DMS53 treated with DMSO at 0.1 percent for 48 hours (cell line): ENCODE measurements around the gene ADORA2B.
A peak's percentile ranks its signal among the peaks of the same experiment; 100 is the strongest.
"Not testable (repeated sequence)": the region's sequence is repeated elsewhere in the genome, so short reads cannot be mapped to it uniquely, and the experiment has no call there.

ENCODE experiments used
- DNase-seq: peaks from one replicate; lab custom pipeline; 2025; ENCODE audit not compliant: unreplicated experiment; lab: John Stamatoyannopoulos, UW

ADORA2B gene

GRCh38 chr17:15944759-15945526 is at the start of gene ADORA2B:
Gene ADORA2B, plus strand, starts transcription at chr17:15945130. Its CDS starts 119 bp downstream, at chr17:15945249.
- peak; percentile 24 for DNase-seq

DNA sequence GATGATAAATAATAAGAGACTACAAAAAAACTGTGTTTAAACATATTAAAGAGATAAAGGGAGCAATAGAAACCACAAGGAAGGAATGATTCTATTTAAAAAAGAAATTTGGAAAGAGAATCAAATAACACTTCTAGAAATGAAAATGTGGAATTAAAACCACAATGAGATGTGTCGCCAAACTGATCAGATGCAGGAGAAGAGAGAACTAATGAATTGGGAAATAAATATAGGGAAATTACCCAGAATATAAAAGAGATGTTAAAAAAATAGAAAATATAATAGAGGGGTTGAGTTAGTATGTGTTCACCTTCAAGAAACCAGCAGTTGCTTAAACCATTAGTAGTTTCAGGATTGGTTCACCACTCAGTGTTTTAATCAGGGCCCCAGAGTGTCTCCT is 48.7 kb upstream of the ADORA2B start:
- DNase-seq: no peak

- no peak for DNase-seq
Observed at GRCh38 chr17:15896834-15897233, 48.1 kb upstream of the ADORA2B start.

DNA sequence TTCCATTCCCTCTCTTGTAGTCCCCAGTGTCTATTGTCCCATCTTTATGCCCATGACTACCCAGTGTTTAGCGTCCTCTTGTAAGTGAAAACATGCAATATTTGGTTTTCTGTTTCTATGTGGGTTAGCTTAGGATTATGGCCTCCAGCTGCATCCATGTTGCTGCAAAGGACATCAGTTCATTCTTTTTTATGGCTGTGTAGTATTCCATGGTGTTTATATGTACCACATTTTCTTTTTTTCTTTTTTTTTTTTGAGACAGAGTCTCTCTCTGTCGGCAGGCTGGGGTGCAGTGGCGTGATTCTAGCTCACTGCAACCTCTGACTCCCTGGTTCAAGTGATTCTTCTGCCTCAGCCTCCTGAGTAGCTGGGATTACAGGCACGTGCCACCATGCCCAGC is 45.3 kb upstream of the ADORA2B start:
- DNase-seq: not testable (repeated sequence)

DNA sequence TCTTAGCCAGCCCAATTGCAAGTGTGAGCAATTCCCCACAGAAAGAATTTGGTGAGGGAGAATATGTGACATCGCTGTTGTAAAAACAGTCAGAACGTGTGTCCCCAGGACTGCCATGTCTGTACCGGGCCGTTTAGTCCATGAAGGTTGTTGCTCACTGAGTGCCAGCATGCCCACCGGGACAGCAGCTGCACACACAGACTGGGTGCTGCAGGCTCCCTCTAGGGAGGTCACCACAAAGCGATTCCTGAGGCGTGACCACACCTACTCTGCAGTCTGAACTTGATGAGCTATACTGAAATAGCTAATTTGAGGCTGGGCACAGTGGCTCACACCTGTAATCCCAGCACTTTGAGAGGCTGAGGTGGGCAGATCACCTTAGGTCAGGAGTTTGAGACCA is 44.1 kb upstream of the ADORA2B start:
- no peak for DNase-seq

DNA sequence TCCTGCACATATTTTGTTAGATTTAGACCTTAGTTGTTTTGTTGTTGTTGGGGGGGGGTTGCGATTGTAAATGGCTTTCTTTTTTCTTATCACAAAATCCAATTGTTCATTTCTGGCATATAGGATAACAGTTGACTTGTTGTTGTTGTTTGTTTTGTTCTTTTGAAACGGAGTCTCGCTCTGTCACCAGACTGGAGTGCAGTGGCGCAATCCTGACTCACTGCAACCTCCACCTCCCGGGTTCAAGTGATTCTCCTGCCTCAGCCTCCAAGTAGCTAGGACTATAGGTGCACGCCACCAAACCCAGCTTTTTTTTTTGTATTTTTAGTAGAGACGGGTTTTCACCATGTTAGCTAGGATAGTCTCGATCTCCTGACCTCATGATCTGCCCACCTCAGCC is 39.7 kb upstream of the ADORA2B start:
- DNase-seq: not testable (repeated sequence)

DNA sequence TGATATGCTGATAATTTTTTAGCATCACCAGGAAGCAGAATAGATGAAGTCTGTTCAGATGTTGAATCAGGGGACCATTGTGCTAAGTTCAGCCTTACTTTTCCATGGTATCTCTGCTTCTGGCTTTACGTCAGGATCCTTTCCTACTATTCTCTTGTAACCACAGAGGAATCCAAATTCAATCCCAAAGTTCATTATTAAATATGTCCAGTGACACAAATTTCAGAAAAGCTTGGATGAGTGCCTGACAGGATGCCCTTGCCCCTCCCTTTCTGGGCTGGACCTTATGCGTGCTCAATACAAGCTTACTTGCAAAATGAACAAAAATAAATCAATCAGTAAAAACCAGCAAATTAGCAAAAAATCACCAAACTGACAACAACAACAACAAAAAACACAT is 37.6 kb upstream of the ADORA2B start:
- no peak for DNase-seq

DNA sequence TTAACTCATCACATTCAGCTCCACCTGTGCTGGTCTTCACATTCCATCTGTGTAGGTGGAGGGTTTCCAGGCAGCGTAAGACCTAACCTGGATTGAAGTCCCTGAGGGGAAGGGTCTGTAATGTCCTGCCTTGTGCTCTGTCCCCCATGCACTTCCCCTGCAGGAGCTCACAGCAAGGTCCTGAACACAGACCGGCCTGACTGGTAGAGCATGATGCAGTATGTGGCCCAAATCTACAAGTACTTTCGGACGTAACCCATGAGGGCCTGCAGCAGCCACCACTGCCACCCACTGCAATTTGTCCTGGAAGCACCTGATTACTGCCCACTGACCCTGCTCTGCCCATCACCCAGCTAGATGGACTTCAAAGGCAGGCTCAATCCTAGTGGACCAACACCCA is 36.6 kb upstream of the ADORA2B start:
- no peak for DNase-seq

DNA sequence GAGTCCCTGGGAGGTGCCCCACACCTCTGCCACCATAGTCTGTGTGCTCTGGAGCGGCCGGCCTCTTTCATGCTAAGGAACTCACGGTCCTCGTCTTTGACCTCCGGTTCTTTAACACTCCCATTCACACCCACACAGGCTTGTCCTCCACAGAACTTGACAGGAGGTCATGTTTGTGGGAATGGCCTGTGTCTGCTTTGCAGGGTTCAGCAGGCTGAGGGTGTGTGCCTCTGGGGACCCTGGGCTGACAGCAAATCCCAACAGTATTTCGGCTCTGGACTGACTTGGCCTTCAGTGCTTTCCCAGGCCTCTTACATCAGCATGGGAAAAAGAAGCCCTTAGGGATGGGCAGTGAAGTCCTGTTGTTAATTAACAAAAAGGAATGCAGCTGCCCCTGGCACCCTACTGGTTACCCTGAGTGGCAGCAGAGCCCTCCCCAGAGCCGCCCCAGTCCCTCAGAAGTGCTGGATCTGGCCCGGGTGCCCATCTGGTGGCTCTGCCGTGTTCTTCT is 35.4 kb upstream of the ADORA2B start:
- no peak for DNase-seq

DNA sequence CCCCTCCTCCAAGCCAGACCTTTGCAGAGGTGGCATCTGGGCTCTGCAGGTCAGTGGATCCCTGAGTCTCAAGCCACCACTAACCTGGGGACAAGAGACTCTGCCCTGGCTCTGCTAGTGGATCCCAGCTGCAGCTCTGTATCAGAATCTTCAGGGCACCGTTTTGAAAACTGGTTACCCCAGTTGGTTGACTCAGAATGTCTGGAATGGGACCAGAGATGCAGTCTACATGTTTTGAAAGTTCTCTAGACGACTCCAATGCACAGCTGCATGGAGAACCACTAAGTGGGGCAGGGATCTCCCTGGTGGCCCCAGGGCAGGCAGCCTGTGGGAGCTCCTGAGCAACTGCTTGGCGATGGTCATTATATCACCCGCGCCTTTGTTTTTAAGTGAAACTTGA is 34.1 kb upstream of the ADORA2B start:
- DNase-seq: no peak

DNA sequence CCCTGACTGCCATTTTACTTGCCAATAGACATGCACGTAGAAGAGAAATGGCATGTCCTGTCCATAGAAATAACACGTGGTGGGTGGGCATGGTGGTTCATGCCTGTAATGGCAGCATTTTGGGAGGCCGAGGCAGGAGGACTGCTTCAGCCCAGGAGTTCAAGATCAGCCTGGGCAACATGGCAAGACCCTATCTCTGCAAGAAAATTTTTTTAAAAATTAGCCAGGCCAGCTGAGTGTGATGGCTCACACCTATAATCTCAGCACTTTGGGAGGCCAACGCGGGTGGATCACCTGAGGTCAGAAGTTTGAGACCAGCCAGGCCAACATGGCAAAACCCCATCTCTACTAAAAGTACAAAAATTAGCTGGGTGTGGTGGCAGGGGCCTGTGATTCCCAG is 33.2 kb upstream of the ADORA2B start:
- DNase-seq: not testable (repeated sequence)

GRCh38 chr17:15912416-15912955 is 32.4 kb upstream of the ADORA2B start:
- no peak for DNase-seq

DNA sequence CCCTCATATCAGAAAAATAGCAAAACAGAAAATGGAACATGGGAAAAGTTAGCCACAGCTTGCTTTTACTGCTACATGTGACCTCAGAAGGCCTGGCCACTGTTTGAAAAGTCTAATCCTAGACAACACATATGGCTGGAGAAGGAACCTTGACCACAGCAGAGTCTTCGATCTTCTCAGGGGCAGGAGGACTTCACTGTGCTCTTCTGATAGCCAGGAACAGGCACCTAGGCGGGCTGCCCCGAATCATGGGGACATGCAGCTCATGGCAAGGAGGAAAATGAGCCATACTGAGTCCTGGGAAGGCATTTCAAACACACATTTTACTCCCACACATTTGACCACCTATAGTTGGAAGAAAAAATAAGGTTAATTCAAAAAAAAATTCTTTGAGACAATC is 31.1 kb upstream of the ADORA2B start:
- no peak for DNase-seq

DNA sequence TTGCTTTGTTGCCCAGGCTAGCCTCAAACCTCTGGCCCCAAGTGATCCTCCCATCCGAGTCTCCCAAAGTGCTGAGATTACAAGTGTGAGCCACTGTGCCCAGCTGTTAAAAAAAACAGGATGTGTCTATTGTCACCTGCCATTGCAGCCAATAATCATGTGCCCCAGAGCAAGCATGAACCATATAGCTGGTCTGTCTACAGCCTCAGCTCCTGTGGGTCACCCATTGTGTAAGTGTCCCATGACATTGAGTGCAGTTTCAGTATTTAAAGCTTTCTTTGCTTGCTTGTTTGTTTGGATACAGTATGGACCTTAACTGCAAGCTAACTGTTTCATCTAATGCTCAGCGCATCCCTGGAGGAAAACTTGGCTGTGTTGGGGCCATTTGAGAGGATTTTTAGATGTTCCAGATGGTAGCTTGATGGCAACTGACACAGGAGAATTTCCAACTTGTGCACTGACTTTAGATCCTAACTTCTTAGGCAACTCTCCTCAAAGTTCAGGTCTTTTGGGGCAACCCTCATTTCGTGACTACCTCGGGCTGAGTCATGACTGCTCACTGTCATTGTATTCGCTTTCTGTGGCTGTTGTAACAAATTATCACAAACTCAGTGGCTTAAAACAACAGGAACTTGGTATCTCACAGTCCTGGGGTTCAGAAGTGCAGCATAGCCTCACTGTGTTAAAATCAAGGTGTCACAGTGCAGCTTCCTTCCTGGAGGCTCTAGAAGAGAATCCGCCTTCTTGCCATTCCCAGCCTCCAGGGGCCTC is 30.3 kb upstream of the ADORA2B start:
- DNase-seq: no peak

DNA sequence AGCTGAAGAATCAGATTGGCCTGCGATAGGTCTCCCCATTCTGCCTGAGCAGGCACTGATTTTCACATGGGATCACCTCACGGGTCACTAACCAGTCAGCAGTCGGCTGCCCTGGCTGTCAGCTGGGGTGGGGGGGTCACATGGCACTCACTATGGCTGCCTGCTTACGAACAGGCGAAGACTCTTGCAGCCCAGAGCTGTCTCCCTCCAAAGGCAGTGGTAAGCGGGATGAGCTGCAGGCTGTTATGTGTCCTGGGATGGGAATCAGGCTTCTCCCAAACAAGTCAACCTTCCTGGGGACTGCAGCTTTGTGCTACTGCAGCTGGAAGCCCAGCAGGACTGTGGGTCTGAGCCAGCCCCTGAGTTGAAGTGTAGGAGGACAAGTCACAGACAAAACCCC is 29.0 kb upstream of the ADORA2B start:
- no peak for DNase-seq

GRCh38 chr17:15917021-15917437 is 27.9 kb upstream of the ADORA2B start:
- DNase-seq: no peak

- no peak for DNase-seq
Observed at GRCh38 chr17:15917438-15918027, 27.4 kb upstream of the ADORA2B start.

DNA sequence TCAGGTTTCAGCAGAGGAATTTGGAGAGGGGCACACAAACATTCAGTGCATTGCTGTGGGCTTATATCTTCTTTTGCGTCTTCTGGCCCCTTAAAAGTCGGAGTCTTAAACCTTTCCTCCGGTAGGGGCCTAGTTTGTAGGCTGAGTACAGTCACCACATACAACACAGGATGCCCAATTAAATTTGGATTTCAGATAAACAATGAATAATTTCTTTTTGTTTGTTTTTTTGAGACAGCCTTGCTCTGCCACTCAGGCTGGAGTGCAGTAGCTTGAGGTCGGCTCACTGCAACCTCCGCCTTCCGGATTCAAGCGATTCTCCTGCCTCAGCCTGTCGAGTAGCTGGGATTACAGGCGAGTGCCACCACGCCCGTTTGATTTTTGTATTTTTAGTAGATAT is 26.7 kb upstream of the ADORA2B start:
- DNase-seq: no peak

DNA sequence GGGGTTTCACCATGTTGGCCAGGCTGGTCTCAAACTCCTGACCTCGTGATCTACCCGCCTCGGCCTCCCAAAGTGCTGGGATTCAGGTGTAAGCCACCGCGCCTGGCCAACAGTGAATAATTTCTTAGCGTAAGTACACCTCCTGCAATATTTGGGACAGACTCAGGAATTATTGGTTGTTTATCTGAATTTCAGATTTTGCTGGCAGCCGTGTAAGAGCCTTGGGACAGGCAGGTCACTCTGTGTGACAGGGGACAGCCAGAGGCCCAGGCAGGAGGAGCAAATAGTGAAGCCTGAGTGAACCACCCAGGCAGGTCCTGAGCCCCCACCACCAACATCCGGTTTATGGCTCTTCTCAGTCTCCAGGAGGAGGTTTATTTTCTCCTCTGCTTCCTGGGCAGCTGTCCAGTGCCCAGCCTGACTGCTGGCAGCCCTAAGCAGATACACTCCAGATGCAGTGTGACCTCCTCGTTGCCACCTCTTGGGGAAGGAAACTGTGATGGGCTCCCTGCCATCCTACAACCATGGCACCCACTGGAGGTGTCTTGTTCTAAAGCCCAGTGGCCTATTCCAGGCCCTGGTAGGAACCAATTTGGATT is 26.2 kb upstream of the ADORA2B start:
- DNase-seq: no peak

DNA sequence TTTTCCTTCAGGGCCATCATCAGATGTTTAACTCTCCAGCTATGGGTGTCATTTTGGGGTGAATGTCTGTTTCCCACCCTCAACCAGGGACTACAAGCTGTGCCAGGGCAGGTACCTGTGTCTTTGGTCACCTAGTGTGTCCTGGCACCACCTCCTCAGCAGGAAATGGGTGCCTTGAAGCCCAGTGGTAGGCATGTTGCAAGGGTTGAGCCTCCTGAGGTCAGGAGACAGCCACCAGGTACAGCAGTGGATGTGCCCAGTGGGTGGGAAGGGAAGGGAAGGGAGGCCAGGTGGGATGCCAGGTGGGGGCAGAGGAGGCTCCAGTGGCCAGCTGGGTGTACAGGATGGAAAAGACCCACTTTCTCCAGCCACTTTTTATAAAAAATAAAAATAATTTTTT is 25.5 kb upstream of the ADORA2B start:
- no peak for DNase-seq

DNA sequence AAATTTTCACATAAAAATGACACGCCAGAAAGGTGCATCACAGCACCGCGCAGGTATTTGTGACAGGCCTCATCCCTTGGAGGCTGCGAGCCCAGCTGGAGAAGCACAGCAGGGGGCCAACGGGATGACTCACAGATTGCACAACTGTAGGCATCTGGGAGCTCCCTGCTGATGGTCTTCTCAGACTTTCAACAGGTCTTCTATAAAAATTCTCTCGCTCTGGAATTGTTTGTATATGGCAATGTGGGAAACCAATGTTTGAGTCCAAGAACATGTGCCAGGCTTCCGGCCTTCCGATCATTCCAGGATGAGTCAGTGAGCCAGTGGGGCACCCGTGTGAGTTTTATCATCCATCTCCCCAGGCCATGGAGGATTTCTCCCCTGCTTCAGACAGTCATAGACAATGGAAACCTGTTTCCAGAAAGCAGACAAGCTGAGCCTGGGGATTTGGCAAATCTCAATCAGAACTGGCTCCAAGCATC is 24.1 kb upstream of the ADORA2B start:
- no peak for DNase-seq
